Measurements from ENCODE around the gene GRIK4. TPM values are rescaled to one million over a fixed set of nuclear protein-coding genes. Genes with fewer than 3 reads are reported as not detected.

Gene GRIK4
- total and polyA plus RNA-seq, 2 experiments from 2014 or later: not detected

DNA sequence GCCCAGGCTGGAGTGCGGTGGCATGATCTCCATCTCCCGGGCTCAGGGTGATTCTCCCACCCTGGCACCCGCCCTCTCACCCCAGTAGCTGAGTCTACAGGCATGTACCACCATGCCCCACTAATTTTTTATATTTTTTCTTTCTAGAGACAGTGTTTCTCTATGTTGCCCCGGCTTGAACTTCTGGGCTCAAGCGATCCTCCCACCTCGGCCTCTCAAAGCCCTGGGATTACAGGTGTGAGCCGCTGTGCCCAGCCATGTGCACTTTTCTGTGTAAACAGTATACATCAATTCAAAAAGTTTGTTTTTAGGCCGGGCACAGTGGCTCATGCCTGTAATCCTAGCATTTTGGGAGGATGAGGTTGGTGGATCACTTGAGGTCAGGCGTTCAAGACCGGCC lies 14.7 kb downstream of the GRIK4 start:
- H3K4me1 ChIP-seq (ENCODE audit: insufficient read depth): peaks cover 8% of the 10 kb centered on the region; the same call in 1 of the 2 replicates
- H3F3A ChIP-seq (ENCODE audit: insufficient read depth): no peaks in the 10 kb centered on the region
- H3K4me3 ChIP-seq: no peak overlapping the region
- H3K4me2 ChIP-seq (ENCODE audit: unreplicated experiment): no peak overlapping the region
- no peak for DNase-seq
- H3K9ac ChIP-seq: no peak overlapping the region
- no peaks in the 10 kb centered on the region for H3K79me2 ChIP-seq (ENCODE audit: insufficient read depth)
- in situ Hi-C loops (cut with MboI): no loop called here
- WGBS, 2 experiments (ENCODE audit: low coverage in 1 of 2, low lambda C conversion rate in 2 of 2, missing lambda C conversion rate in 2 of 2): 76 to 82% methylated on average over 8 to 10 of the region's 10 CpGs
- no peak overlapping the region for H3K27ac ChIP-seq
- no peaks in the 10 kb centered on the region for H3K36me3 ChIP-seq (ENCODE audit: low read depth)
- no peak overlapping the region for H2AFZ ChIP-seq
- H4K20me1 ChIP-seq (ENCODE audit: insufficient read depth): no peaks in the 10 kb centered on the region
- TF ChIP-seq EZH2 (IDR thresholded peaks at IDR 0.05; ENCODE audit: insufficient read depth, poor library complexity, severe bottlenecking) (no peak), EZH2phosphoT487 (IDR thresholded peaks at IDR 0.05; ENCODE audit: insufficient read depth, low read depth) (no peak)
- no peaks in the 10 kb centered on the region for H3K9me2 ChIP-seq (ENCODE audit: insufficient read depth)
- no peaks in the 10 kb centered on the region; the same call in 1 of the 2 replicates for H3K27me3 ChIP-seq (replicated peaks; ENCODE audit: insufficient read depth)
- H3K9me3 ChIP-seq (ENCODE audit: low read depth): no peaks in the 10 kb centered on the region

DNA sequence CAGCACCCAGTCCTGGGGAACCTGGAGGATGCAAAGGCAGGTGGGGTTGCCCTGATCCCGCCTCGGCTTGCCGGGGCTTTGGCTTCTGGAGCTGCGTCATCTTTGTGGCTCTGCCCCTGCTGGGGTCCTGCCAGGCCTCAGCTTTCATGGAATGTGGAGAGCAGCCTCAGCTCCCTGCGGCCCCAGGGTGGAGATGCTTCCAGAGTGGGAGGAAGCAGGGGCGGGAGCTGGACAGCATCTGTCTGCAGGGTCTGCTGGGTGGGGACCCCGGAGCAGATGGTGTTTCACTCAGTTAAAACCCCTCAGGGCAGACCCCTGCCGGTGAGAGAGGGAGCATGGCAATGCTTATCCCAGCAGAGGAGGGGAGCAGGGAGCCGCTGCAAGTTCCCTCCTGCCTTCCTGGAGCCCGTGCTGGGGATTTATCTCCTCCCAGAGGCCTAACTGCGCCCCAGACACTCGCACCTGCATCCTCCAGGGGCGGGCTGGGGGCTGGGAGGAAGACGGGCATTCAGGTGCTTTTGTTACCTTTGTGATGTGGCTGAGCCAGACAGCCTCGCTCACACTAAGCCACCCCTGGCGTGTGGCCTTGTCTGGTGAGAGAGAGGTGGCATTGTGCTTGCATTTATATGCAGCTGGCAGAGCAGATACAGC lies 15.7 kb downstream of the GRIK4 start:
- 13% methylated on average over 13 to 16 of the region's 16 CpGs for WGBS, 2 experiments (ENCODE audit: low coverage in 1 of 2, low lambda C conversion rate in 2 of 2, missing lambda C conversion rate in 2 of 2)
- Histone ChIP-seq H2AFZ (no peak overlapping the region), H3K4me2 (ENCODE audit: unreplicated experiment) (no peak overlapping the region), H3K9me3 (ENCODE audit: low read depth) (no peaks in the 10 kb centered on the region), H3K27me3 (replicated peaks; ENCODE audit: insufficient read depth) (no peaks in the 10 kb centered on the region; the same call in 1 of the 2 replicates), H4K20me1 (ENCODE audit: insufficient read depth) (no peaks in the 10 kb centered on the region), H3K27ac (no peak overlapping the region), H3K36me3 (ENCODE audit: low read depth) (no peaks in the 10 kb centered on the region), H3K9me2 (ENCODE audit: insufficient read depth) (no peaks in the 10 kb centered on the region), H3K4me3 (no peak overlapping the region), H3K4me1 (ENCODE audit: insufficient read depth) (peaks cover 11% of the 10 kb centered on the region; the same call in 1 of the 2 replicates), H3F3A (ENCODE audit: insufficient read depth) (no peaks in the 10 kb centered on the region), H3K79me2 (ENCODE audit: insufficient read depth) (no peaks in the 10 kb centered on the region), H3K9ac (no peak overlapping the region)
- no peak for TF ChIP-seq EZH2phosphoT487 (IDR thresholded peaks at IDR 0.05; ENCODE audit: insufficient read depth, low read depth)
- no peak for TF ChIP-seq EZH2 (IDR thresholded peaks at IDR 0.05; ENCODE audit: insufficient read depth, poor library complexity, severe bottlenecking)
- peak; percentile 80 for DNase-seq
- in situ Hi-C loops (cut with MboI): no loop called here

DNA sequence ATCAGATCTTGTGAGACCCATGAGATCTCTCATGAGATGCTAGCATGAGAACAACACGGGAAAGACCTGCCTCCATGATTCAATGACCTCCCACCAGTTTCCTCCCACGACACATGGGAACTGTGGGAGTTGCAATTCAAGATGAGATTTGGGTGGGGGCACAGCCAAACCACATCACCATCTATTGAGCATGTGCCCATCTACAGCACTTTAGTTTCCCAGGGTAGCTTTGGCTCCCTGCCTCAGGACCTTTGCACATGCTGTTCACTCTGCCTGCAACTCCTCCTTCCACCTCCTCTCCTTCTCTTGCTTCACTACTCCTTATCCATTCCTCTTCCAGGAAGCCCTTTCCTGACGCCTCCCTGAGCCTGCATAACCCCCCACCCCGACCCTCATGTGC lies 17.2 kb downstream of the GRIK4 start:
- DNase-seq: no peak
- in situ Hi-C loops (cut with MboI): no loop called here
- Histone ChIP-seq H3K9me2 (ENCODE audit: insufficient read depth) (no peaks in the 10 kb centered on the region), H3K27ac (no peak overlapping the region), H3K4me3 (no peak overlapping the region), H3K4me1 (ENCODE audit: insufficient read depth) (peaks cover 18% of the 10 kb centered on the region; the same call in 1 of the 2 replicates), H3K27me3 (replicated peaks; ENCODE audit: insufficient read depth) (no peaks in the 10 kb centered on the region; the same call in 1 of the 2 replicates), H3K36me3 (ENCODE audit: low read depth) (no peaks in the 10 kb centered on the region), H3K9me3 (ENCODE audit: low read depth) (no peaks in the 10 kb centered on the region), H3K9ac (no peak overlapping the region), H3K4me2 (ENCODE audit: unreplicated experiment) (no peak overlapping the region), H3K79me2 (ENCODE audit: insufficient read depth) (no peaks in the 10 kb centered on the region), H2AFZ (no peak overlapping the region), H4K20me1 (ENCODE audit: insufficient read depth) (no peaks in the 10 kb centered on the region), H3F3A (ENCODE audit: insufficient read depth) (no peaks in the 10 kb centered on the region)
- WGBS, 2 experiments (ENCODE audit: low coverage in 1 of 2, low lambda C conversion rate in 2 of 2, missing lambda C conversion rate in 2 of 2): 62 to 66% methylated on average over 4 of the region's 4 CpGs
- no peak for TF ChIP-seq EZH2phosphoT487 (IDR thresholded peaks at IDR 0.05; ENCODE audit: insufficient read depth, low read depth)
- TF ChIP-seq EZH2 (IDR thresholded peaks at IDR 0.05; ENCODE audit: insufficient read depth, poor library complexity, severe bottlenecking): no peak

- H2AFZ ChIP-seq: no peak overlapping the region
- no peak overlapping the region for H3K27ac ChIP-seq
- H3K36me3 ChIP-seq (ENCODE audit: low read depth): no peaks in the 10 kb centered on the region
- H4K20me1 ChIP-seq (ENCODE audit: insufficient read depth): no peaks in the 10 kb centered on the region
- no peaks in the 10 kb centered on the region for H3K79me2 ChIP-seq (ENCODE audit: insufficient read depth)
- DNase-seq: no peak
- H3K27me3 ChIP-seq (replicated peaks; ENCODE audit: insufficient read depth): no peaks in the 10 kb centered on the region; the same call in 1 of the 2 replicates
- no peaks in the 10 kb centered on the region for H3K9me3 ChIP-seq (ENCODE audit: low read depth)
- in situ Hi-C loops (cut with MboI): no loop called here
- H3F3A ChIP-seq (ENCODE audit: insufficient read depth): no peaks in the 10 kb centered on the region
- H3K9ac ChIP-seq: no peak overlapping the region
- H3K9me2 ChIP-seq (ENCODE audit: insufficient read depth): no peaks in the 10 kb centered on the region
- 77 to 82% methylated on average over 7 of the region's 7 CpGs for WGBS, 2 experiments (ENCODE audit: low coverage in 1 of 2, low lambda C conversion rate in 2 of 2, missing lambda C conversion rate in 2 of 2)
- TF ChIP-seq EZH2phosphoT487 (IDR thresholded peaks at IDR 0.05; ENCODE audit: insufficient read depth, low read depth) (no peak), EZH2 (IDR thresholded peaks at IDR 0.05; ENCODE audit: insufficient read depth, poor library complexity, severe bottlenecking) (no peak)
- H3K4me2 ChIP-seq (ENCODE audit: unreplicated experiment): no peak overlapping the region
- peaks cover 18% of the 10 kb centered on the region; the same call in 1 of the 2 replicates for H3K4me1 ChIP-seq (ENCODE audit: insufficient read depth)
- no peak overlapping the region for H3K4me3 ChIP-seq
These were observed 17.7 kb downstream of the GRIK4 start for GRCh38 chr11:120529214-120529613.
